ENCODE results near the gene LRRK1.

- no peak for TF ChIP-seq EZH2 (IDR thresholded peaks at IDR 0.05; ENCODE audit: borderline replicate concordance, low read length)
- TF ChIP-seq CTCF (conservative IDR thresholded peaks at IDR 0.05 in 1 of 2, IDR thresholded peaks at IDR 0.05 in 1 of 2; ENCODE audit: extremely low read depth in 1 of 2, insufficient read depth in 1 of 2, low read depth in 1 of 2, low read length in 2 of 2) = no peak
These were observed 172.2 kb downstream of the LRRK1 start for GRCh38 chr15:101091080-101092017.

Data from mammary epithelial cell (primary cell).